22Rv1 (cell line): Measurements from ENCODE around the gene PPM1F.

Experiments used
- CTCF ChIP-seq: fragments of 450-650 bp; IDR thresholded peaks from 2 replicates; pipeline ENCODE4 v1.5.1; 2017; ENCODE audit warnings: mild to moderate bottlenecking
- ZFX ChIP-seq: fragments of 450-650 bp; IDR thresholded peaks from 2 replicates; pipeline ENCODE4 v1.6.1; 2017; ENCODE audit warnings: antibody characterized with exemption, borderline replicate concordance

- TF ChIP-seq CTCF (no peak), ZFX (no peak)
Observed at GRCh38 chr22:21909871-21910270, 42.8 kb downstream of the PPM1F start.
